ENCODE results near the gene PECR.

DNA sequence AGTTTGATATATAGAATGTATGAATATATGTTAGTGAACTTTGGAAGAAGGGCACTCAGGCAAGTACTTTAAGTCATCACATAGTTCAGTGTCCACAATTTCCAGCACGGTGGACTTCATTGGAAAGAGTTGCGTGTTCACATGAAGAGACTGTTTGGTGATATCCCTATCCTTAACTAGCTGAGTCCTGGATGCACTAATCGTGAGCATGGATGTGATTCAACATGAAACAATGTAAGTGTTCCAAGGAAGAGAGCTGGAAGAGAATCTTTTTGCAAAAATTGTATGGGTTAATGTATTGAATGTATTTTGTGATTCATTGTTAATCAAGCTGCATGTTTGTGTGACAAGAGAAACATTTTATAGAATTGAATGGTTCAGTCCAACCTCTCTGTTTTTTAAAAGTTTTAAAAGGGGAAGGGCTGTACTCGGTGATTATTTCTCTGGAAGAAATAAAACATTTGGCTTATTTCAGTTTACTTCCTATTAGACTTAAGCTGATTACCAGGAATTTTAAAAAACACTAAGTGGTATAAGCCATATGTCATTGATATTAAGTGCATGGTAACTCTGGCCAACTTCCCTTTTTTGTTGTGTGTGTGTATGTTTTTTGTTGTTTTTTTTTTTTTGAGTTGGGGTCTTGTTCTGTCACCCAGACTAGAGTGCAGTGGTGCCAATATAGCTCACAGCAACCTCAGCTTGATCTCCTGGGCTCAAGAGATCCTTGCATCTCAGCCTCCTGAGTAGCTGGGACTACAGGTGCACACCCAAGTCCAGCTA is 36.1 kb upstream of the PECR start:
- TF ChIP-seq CTCF (IDR thresholded peaks at IDR 0.05 in 2 of 3, conservative IDR thresholded peaks at IDR 0.05 in 1 of 3; ENCODE audit: borderline replicate concordance in 1 of 3, insufficient read depth in 1 of 3, low read depth in 2 of 3, low read length in 2 of 3), result no peak
- TF ChIP-seq ZNF274 (IDR thresholded peaks at IDR 0.05; ENCODE audit: low read depth, low read length), result no peak
- TF ChIP-seq REST (IDR thresholded peaks at IDR 0.05; ENCODE audit: low read depth), result no peak
- TF ChIP-seq, protein P1, sequence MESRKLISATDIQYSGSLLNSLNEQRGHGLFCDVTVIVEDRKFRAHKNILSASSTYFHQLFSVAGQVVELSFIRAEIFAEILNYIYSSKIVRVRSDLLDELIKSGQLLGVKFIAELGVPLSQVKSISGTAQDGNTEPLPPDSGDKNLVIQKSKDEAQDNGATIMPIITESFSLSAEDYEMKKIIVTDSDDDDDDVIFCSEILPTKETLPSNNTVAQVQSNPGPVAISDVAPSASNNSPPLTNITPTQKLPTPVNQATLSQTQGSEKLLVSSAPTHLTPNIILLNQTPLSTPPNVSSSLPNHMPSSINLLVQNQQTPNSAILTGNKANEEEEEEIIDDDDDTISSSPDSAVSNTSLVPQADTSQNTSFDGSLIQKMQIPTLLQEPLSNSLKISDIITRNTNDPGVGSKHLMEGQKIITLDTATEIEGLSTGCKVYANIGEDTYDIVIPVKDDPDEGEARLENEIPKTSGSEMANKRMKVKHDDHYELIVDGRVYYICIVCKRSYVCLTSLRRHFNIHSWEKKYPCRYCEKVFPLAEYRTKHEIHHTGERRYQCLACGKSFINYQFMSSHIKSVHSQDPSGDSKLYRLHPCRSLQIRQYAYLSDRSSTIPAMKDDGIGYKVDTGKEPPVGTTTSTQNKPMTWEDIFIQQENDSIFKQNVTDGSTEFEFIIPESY (IDR thresholded peaks at IDR 0.05; ENCODE audit: extremely low read depth, insufficient replicate concordance, low read length), result no peak
- no peak for TF ChIP-seq SIN3A (IDR thresholded peaks at IDR 0.05; ENCODE audit: low read depth)
